H9 (cell line): ENCODE measurements around the gene PRDM11. TPM values are rescaled to one million over a fixed set of nuclear protein-coding genes. Genes with fewer than 3 reads are reported as not detected.

Experiments
- DNase-seq: peaks from one replicate; pipeline ENCODE4 v3.0.0-alpha.2; 2017
- H2AFZ ChIP-seq: one replicate; pipeline ENCODE4 v1.6.1; 2013; ENCODE audit warnings: mild to moderate bottlenecking, low read length, control low read depth, moderate library complexity
- H2AK5ac ChIP-seq: 2 replicates; pipeline ENCODE4 v1.6.1; 2013; ENCODE audit warnings: low read length, control low read depth, mixed read lengths; ENCODE audit not compliant: insufficient read length
- H2BK120ac ChIP-seq: one replicate; pipeline ENCODE4 v1.6.1; 2013; ENCODE audit warnings: low read depth, mild to moderate bottlenecking, low read length, control low read depth, inconsistent platforms; ENCODE audit not compliant: poor library complexity, severe bottlenecking
- H2BK12ac ChIP-seq: 2 replicates; pipeline ENCODE4 v1.6.1; 2013; ENCODE audit warnings: low read length, control low read depth, mixed read lengths, low read depth; ENCODE audit not compliant: insufficient read length
- H2BK15ac ChIP-seq: 2 replicates; pipeline ENCODE4 v1.6.1; 2013; ENCODE audit warnings: low read depth, low read length, control low read depth
- H2BK20ac ChIP-seq: one replicate; pipeline ENCODE4 v1.6.1; 2013; ENCODE audit warnings: low read depth, mild to moderate bottlenecking, low read length, control low read depth, inconsistent platforms; ENCODE audit not compliant: poor library complexity, severe bottlenecking
- H2BK5ac ChIP-seq: 2 replicates; pipeline ENCODE4 v1.6.1; 2013; ENCODE audit warnings: low read length, control low read depth, mixed read lengths; ENCODE audit not compliant: insufficient read length
- H3K14ac ChIP-seq: 2 replicates; pipeline ENCODE4 v1.6.1; 2013; ENCODE audit warnings: low read length, control low read depth; ENCODE audit not compliant: insufficient read depth
- H3K18ac ChIP-seq: 2 replicates; pipeline ENCODE4 v1.6.1; 2013; ENCODE audit warnings: low read depth, mild to moderate bottlenecking, mixed read lengths, low read length, control low read depth; ENCODE audit not compliant: insufficient read length
- H3K23ac ChIP-seq: 2 replicates; pipeline ENCODE4 v1.6.1; 2013; ENCODE audit warnings: low read length, control low read depth, mixed read lengths, low read depth; ENCODE audit not compliant: insufficient read length
- H3K23me2 ChIP-seq: 2 replicates; pipeline ENCODE4 v1.6.1; 2013; ENCODE audit warnings: low read depth, mild to moderate bottlenecking, mixed read lengths, low read length, control low read depth; ENCODE audit not compliant: insufficient read length, poor library complexity, severe bottlenecking
- H3K27ac ChIP-seq: 2 replicates; pipeline ENCODE4 v1.5.1; 2013; ENCODE audit warnings: low read length, control low read depth, mixed read lengths, low read depth; ENCODE audit not compliant: insufficient read length
- H3K27me3 ChIP-seq: 2 replicates; pipeline ENCODE4 v1.6.1; 2013; ENCODE audit warnings: low read length, control low read depth, inconsistent platforms; ENCODE audit not compliant: insufficient read depth
- H3K4ac ChIP-seq: 2 replicates; pipeline ENCODE4 v1.6.1; 2013; ENCODE audit warnings: low read depth, mild to moderate bottlenecking, control low read depth, inconsistent platforms, low read length, moderate library complexity
- H3K4me1 ChIP-seq: 2 replicates; pipeline ENCODE4 v1.6.1; 2013; ENCODE audit warnings: low read length, control low read depth, inconsistent platforms; ENCODE audit not compliant: insufficient read depth
- H3K4me2 ChIP-seq: 2 replicates; pipeline ENCODE4 v1.6.1; 2013; ENCODE audit warnings: low read length, control low read depth, mixed read lengths; ENCODE audit not compliant: insufficient read length, insufficient read depth
- H3K56ac ChIP-seq: 2 replicates; pipeline ENCODE4 v1.6.1; 2013; ENCODE audit warnings: low read depth, mild to moderate bottlenecking, mixed read lengths, low read length, control low read depth; ENCODE audit not compliant: insufficient read length
- H3K79me1 ChIP-seq: 2 replicates; pipeline ENCODE4 v1.6.1; 2013; ENCODE audit warnings: low read depth, mild to moderate bottlenecking, moderate library complexity, low read length, control low read depth, inconsistent platforms; ENCODE audit not compliant: insufficient read depth, poor library complexity, severe bottlenecking
- H3K79me2 ChIP-seq: 2 replicates; pipeline ENCODE4 v1.6.1; 2013; ENCODE audit warnings: low read length, control low read depth, inconsistent platforms; ENCODE audit not compliant: insufficient read depth
- H3K9ac ChIP-seq: 2 replicates; pipeline ENCODE4 v1.6.1; 2013; ENCODE audit warnings: low read length, control low read depth, mixed read lengths; ENCODE audit not compliant: insufficient read length; ENCODE audit errors: extremely low read depth
- H3K9me3 ChIP-seq: one replicate; pipeline ENCODE4 v1.6.1; 2013; ENCODE audit warnings: low read depth, low read length, inconsistent platforms; ENCODE audit not compliant: control insufficient read depth
- H3T11ph ChIP-seq: one replicate; pipeline ENCODE4 v1.6.1; 2013; ENCODE audit warnings: mild to moderate bottlenecking, low read length, control low read depth, inconsistent platforms
- H4K20me1 ChIP-seq: one replicate; pipeline ENCODE4 v1.6.1; 2013; ENCODE audit not compliant: control insufficient read depth, insufficient read length, insufficient read depth
- H4K5ac ChIP-seq: 2 replicates; pipeline ENCODE4 v1.6.1; 2013; ENCODE audit warnings: low read depth, mild to moderate bottlenecking, mixed read lengths, low read length, control low read depth; ENCODE audit not compliant: insufficient read length
- H4K8ac ChIP-seq: replicated peaks from 2 replicates; pipeline ENCODE4 v1.6.1; 2013; ENCODE audit warnings: low read length, control low read depth, mixed read lengths, low read depth; ENCODE audit not compliant: insufficient read length
- H4K91ac ChIP-seq: 2 replicates; pipeline ENCODE4 v1.6.1; 2013; ENCODE audit warnings: low read depth, mild to moderate bottlenecking, moderate library complexity, mixed read lengths, low read length, control low read depth; ENCODE audit not compliant: insufficient read length
- H3K27ac Mint-ChIP-seq, 3 experiments: 2 replicates in 2 of 3; 3 replicates in 1 of 3; pipeline ENCODE4 v1.8.0; 2020 to 2021; ENCODE audit warnings: mixed read lengths in 3 of 3, mild to moderate bottlenecking in 1 of 3, moderate library complexity in 1 of 3
- H3K27me3 Mint-ChIP-seq: 2 replicates; pipeline ENCODE4 v1.8.0; 2021; ENCODE audit warnings: low read depth, mild to moderate bottlenecking, moderate library complexity, mixed read lengths
- H3K36me3 Mint-ChIP-seq, 3 experiments: 2 replicates in 2 of 3; 3 replicates in 1 of 3; pipeline ENCODE4 v1.8.0; 2020 to 2021; ENCODE audit warnings: low read depth in 3 of 3, mixed read lengths in 3 of 3; ENCODE audit not compliant: insufficient read depth in 1 of 3
- H3K4me1 Mint-ChIP-seq, 2 experiments: 2 replicates each; pipeline ENCODE4 v1.8.0; 2020; ENCODE audit warnings: mixed read lengths in 2 of 2
- H3K4me3 Mint-ChIP-seq, 2 experiments: 2 replicates in 1 of 2; 3 replicates in 1 of 2; pipeline ENCODE4 v1.8.0; 2020 to 2021; ENCODE audit warnings: mild to moderate bottlenecking in 2 of 2, mixed read lengths in 2 of 2, moderate library complexity in 1 of 2
- H3K9me3 Mint-ChIP-seq, 2 experiments: 2 replicates in 1 of 2; 3 replicates in 1 of 2; pipeline ENCODE4 v1.8.0; 2020; ENCODE audit warnings: mild to moderate bottlenecking in 2 of 2, mixed read lengths in 2 of 2, moderate library complexity in 1 of 2
- WGBS: extraction: QIAGEN DNeasy Blood & Tissue Kit; methylation state at CpG from one replicate; pipeline ENCODE4 v1.1.7; 2013; ENCODE audit warnings: missing lambda C conversion rate, low lambda C conversion rate, mixed read lengths; ENCODE audit not compliant: insufficient read length; ENCODE audit errors: extremely low coverage; 5-methylcytosine and 5-hydroxymethylcytosine counted together
- total RNA-seq: library from RNA; stranded (reverse); gene quantifications from 2 replicates; pipeline ENCODE4 v1.2.1, GENCODE V29; 2021
- TF ChIP-seq, protein P1 (sequence below): fragments of 200-600 bp; sonication (generic); conservative IDR thresholded peaks from 3 replicates; pipeline ENCODE4 v1.8.0; 2021; ENCODE audit warnings: antibody characterized with exemption, mild to moderate bottlenecking

The PRDM11 gene
- total RNA-seq, 1 experiment from 2014 or later: 11.5 TPM

GRCh38 chr11:45245218-45246045 lies 99.0 kb downstream of the PRDM11 start:
- H4K5ac ChIP-seq: no peak overlapping the region
- H3K23ac ChIP-seq: no peak overlapping the region
- no peaks in the 10 kb centered on the region for H4K20me1 ChIP-seq
- peak overlapping the region in 1 of 3 experiments; percentile 32; a peak in 2 of 7 replicates for H3K27ac Mint-ChIP-seq
- H3K23me2 ChIP-seq: no peaks in the 10 kb centered on the region
- H3K9me3 ChIP-seq: no peaks in the 10 kb centered on the region
- no peak for DNase-seq
- H3K9ac ChIP-seq: no peak overlapping the region
- no peak overlapping the region for H4K8ac ChIP-seq
- no peaks in the 10 kb centered on the region for H3K79me2 ChIP-seq
- H2BK5ac ChIP-seq: no peak overlapping the region
- TF ChIP-seq, protein P1, sequence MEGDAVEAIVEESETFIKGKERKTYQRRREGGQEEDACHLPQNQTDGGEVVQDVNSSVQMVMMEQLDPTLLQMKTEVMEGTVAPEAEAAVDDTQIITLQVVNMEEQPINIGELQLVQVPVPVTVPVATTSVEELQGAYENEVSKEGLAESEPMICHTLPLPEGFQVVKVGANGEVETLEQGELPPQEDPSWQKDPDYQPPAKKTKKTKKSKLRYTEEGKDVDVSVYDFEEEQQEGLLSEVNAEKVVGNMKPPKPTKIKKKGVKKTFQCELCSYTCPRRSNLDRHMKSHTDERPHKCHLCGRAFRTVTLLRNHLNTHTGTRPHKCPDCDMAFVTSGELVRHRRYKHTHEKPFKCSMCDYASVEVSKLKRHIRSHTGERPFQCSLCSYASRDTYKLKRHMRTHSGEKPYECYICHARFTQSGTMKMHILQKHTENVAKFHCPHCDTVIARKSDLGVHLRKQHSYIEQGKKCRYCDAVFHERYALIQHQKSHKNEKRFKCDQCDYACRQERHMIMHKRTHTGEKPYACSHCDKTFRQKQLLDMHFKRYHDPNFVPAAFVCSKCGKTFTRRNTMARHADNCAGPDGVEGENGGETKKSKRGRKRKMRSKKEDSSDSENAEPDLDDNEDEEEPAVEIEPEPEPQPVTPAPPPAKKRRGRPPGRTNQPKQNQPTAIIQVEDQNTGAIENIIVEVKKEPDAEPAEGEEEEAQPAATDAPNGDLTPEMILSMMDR: no peak
- H3K27me3 ChIP-seq: no peaks in the 10 kb centered on the region
- no peak overlapping the region for H3K4me3 Mint-ChIP-seq
- H3K4me2 ChIP-seq: no peak overlapping the region
- no peaks in the 10 kb centered on the region for H3K4me1 ChIP-seq
- no peak overlapping the region for H4K91ac ChIP-seq
- H2AK5ac ChIP-seq: no peak overlapping the region
- H3T11ph ChIP-seq: no peak overlapping the region
- peaks cover 0 to 3% (median 0%) of the 10 kb centered on the region in 3 experiments; a peak in 2 of 7 replicates for H3K36me3 Mint-ChIP-seq
- no peak overlapping the region for H2AFZ ChIP-seq
- H2BK20ac ChIP-seq: no peak overlapping the region
- no peaks in the 10 kb centered on the region; a peak in 1 of 4 replicates for H3K4me1 Mint-ChIP-seq
- no peaks in the 10 kb centered on the region for H3K9me3 Mint-ChIP-seq
- no peak overlapping the region for H2BK15ac ChIP-seq
- no peaks in the 10 kb centered on the region for H3K79me1 ChIP-seq
- H3K4ac ChIP-seq: no peak overlapping the region
- no peak overlapping the region for H3K56ac ChIP-seq
- no peaks in the 10 kb centered on the region; the same call in 1 of the 2 replicates for H3K27me3 Mint-ChIP-seq
- H3K27ac ChIP-seq: no peak overlapping the region
- no peak overlapping the region for H2BK12ac ChIP-seq
- H3K18ac ChIP-seq: no peak overlapping the region
- no peak overlapping the region for H3K14ac ChIP-seq
- WGBS: no CpG with 5 or more reads among the region's 8 CpGs
- no peak overlapping the region for H2BK120ac ChIP-seq
